ENCODE measurements around the gene RASSF9. TPM values are rescaled to one million over a fixed set of nuclear protein-coding genes. Genes with fewer than 3 reads are reported as not detected.

The RASSF9 gene
- total and polyA plus RNA-seq, 10 of the 15 experiments (the other 5 are each of a cell fraction or from before 2014, with no cell fraction given), result under 0.01 to 0.10 TPM; not detected in 8

DNA sequence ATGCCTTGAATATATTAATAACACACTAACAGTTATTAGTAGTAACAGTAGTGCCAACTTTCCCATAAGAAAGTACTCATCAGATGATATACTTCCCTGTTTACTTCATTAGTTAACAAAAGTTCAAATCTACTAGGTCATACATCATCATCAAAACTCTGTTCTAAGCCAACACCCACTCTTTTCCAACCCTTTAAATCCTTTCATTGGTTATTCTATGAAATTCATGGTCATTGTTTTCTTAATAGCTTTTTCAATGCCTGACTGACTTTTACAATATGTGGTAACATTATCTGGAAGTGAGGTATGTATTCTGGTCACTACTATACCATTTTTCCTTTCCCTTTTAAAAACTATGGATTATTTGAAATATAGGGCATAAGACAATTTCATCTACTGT is 47.6 kb upstream of the RASSF9 start:
- SMC1A ChIA-PET (ENCODE audit: uncharacterized antibody, unreplicated experiment), result no interaction called here

DNA sequence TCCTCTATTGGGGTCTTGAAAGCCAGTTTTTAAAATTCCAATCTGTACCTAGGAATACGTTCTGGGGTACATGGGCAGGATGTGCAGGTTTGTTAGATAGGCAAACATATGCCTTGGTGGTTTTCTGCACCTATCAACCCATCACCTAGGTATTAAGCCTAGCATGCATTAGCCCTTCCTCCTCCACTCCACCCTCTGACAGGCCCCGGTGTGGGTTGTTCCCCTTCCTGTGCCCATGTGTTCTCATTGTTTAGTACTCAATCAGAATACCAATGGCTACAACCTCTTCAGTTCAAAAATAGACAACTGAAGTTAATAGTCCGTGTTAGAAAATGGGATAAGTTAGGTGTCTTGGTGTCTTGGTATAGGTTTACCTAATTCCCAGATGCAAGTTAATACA is 41.2 kb upstream of the RASSF9 start:
- no peak overlapping the region for H2AFZ ChIP-seq (ENCODE audit: control insufficient read depth, low read depth, low read length)
- no peak overlapping the region for H3K27ac ChIP-seq (ENCODE audit: control insufficient read depth, insufficient read depth)
- no peaks in the 10 kb centered on the region for H3K9me3 ChIP-seq (replicated peaks; ENCODE audit: control insufficient read depth, insufficient read depth, low read length)
- H3K27me3 ChIP-seq (replicated peaks in 1 of 2; ENCODE audit: control insufficient read depth in 2 of 2, insufficient read depth in 2 of 2, low read length in 1 of 2), result no peaks in the 10 kb centered on the region
- intact Hi-C loops (cut with micrococcal nuclease; ENCODE audit: unreplicated experiment), result no loop called here
- no peak overlapping the region for H3K9ac ChIP-seq (ENCODE audit: control insufficient read depth, insufficient read depth, low read length)
- in situ Hi-C loops (cut with MboI), result no loop called here
- H3K4me2 ChIP-seq (ENCODE audit: control insufficient read depth, insufficient read depth), result no peak overlapping the region
- no peaks in the 10 kb centered on the region for H3K4me1 ChIP-seq (ENCODE audit: control insufficient read depth, insufficient read depth, low read length)
- ChIA-PET SMC1A (ENCODE audit: uncharacterized antibody, unreplicated experiment) (interaction anchor here (2.0 kb wide), 1 partner anchor 10 kb away, joined by 5 read pairs; no protein-coding TSS in a partner anchor), RAD21 (ENCODE audit: unreplicated experiment) (no interaction called here), CTCF (interaction anchor here (1.4 to 2.0 kb wide), 2 partner anchors 10 kb away, joined by 6 to 9 read pairs; no protein-coding TSS in a partner anchor), POLR2A (no interaction called here)
- H3K36me3 ChIP-seq (ENCODE audit: control insufficient read depth in 2 of 2, insufficient read depth in 2 of 2, low read length in 1 of 2), result no peaks in the 10 kb centered on the region
- no peak for DNase-seq (ENCODE audit: low read depth, low spot score)
- FAIRE-seq, result no peak
- no peaks in the 10 kb centered on the region for H4K20me1 ChIP-seq (ENCODE audit: control insufficient read depth, insufficient read depth)
- H3K4me3 ChIP-seq, result no peak overlapping the region
- no peak for ATAC-seq
- WGBS (ENCODE audit: insufficient coverage, insufficient replicate concordance, low lambda C conversion rate, missing lambda C conversion rate), result 0% methylated on average over 2 of the region's 3 CpGs
- BruUV-seq (replicated peaks), result no TSS peak
- TF ChIP-seq ZNF274 (IDR thresholded peaks at IDR 0.05; ENCODE audit: insufficient read depth, insufficient read length), result no peak
- TF ChIP-seq, protein P1, sequence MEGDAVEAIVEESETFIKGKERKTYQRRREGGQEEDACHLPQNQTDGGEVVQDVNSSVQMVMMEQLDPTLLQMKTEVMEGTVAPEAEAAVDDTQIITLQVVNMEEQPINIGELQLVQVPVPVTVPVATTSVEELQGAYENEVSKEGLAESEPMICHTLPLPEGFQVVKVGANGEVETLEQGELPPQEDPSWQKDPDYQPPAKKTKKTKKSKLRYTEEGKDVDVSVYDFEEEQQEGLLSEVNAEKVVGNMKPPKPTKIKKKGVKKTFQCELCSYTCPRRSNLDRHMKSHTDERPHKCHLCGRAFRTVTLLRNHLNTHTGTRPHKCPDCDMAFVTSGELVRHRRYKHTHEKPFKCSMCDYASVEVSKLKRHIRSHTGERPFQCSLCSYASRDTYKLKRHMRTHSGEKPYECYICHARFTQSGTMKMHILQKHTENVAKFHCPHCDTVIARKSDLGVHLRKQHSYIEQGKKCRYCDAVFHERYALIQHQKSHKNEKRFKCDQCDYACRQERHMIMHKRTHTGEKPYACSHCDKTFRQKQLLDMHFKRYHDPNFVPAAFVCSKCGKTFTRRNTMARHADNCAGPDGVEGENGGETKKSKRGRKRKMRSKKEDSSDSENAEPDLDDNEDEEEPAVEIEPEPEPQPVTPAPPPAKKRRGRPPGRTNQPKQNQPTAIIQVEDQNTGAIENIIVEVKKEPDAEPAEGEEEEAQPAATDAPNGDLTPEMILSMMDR (IDR thresholded peaks at IDR 0.05 in 2 of 3, conservative IDR thresholded peaks at IDR 0.05 in 1 of 3; ENCODE audit: control insufficient read depth in 2 of 3, extremely low read depth in 1 of 3, insufficient read depth in 1 of 3, low read depth in 3 of 3, low read length in 3 of 3), result no peak
- no peak for TF ChIP-seq NFIC (IDR thresholded peaks at IDR 0.05; ENCODE audit: low read depth, low read length)
- TF ChIP-seq, protein P2, sequence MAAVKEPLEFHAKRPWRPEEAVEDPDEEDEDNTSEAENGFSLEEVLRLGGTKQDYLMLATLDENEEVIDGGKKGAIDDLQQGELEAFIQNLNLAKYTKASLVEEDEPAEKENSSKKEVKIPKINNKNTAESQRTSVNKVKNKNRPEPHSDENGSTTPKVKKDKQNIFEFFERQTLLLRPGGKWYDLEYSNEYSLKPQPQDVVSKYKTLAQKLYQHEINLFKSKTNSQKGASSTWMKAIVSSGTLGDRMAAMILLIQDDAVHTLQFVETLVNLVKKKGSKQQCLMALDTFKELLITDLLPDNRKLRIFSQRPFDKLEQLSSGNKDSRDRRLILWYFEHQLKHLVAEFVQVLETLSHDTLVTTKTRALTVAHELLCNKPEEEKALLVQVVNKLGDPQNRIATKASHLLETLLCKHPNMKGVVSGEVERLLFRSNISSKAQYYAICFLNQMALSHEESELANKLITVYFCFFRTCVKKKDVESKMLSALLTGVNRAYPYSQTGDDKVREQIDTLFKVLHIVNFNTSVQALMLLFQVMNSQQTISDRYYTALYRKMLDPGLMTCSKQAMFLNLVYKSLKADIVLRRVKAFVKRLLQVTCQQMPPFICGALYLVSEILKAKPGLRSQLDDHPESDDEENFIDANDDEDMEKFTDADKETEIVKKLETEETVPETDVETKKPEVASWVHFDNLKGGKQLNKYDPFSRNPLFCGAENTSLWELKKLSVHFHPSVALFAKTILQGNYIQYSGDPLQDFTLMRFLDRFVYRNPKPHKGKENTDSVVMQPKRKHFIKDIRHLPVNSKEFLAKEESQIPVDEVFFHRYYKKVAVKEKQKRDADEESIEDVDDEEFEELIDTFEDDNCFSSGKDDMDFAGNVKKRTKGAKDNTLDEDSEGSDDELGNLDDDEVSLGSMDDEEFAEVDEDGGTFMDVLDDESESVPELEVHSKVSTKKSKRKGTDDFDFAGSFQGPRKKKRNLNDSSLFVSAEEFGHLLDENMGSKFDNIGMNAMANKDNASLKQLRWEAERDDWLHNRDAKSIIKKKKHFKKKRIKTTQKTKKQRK (IDR thresholded peaks at IDR 0.05; ENCODE audit: low read depth, low read length), result no peak
- TF ChIP-seq ZNF207 (IDR thresholded peaks at IDR 0.05; ENCODE audit: borderline replicate concordance), result no peak
- TF ChIP-seq CREM (IDR thresholded peaks at IDR 0.05; ENCODE audit: low read depth), result no peak
- H3K79me2 ChIP-seq (ENCODE audit: control insufficient read depth, insufficient read depth, low read length), result no peaks in the 10 kb centered on the region

More for the DNA sequence above, 47.6 kb upstream of the RASSF9 start:
- no peak overlapping the region for H3K4me2 ChIP-seq (ENCODE audit: control insufficient read depth, insufficient read depth)
- ATAC-seq (no peak), DNase-seq (ENCODE audit: low read depth, low spot score) (no peak), FAIRE-seq (no peak)
- no peaks in the 10 kb centered on the region for H4K20me1 ChIP-seq (ENCODE audit: control insufficient read depth, insufficient read depth)
- no peaks in the 10 kb centered on the region for H3K79me2 ChIP-seq (ENCODE audit: control insufficient read depth, insufficient read depth, low read length)
- RAD21 ChIA-PET (ENCODE audit: unreplicated experiment), result interaction anchor here (1.3 kb wide), 1 partner anchor 458 kb away, joined by 5 read pairs; no protein-coding TSS in a partner anchor
- H3K27me3 ChIP-seq (replicated peaks in 1 of 2; ENCODE audit: control insufficient read depth in 2 of 2, insufficient read depth in 2 of 2, low read length in 1 of 2), result no peaks in the 10 kb centered on the region
- no peak overlapping the region for H3K27ac ChIP-seq (ENCODE audit: control insufficient read depth, insufficient read depth)
- no peak overlapping the region for H3K9ac ChIP-seq (ENCODE audit: control insufficient read depth, insufficient read depth, low read length)
- no peak overlapping the region for H3K4me3 ChIP-seq
- H3K9me3 ChIP-seq (replicated peaks; ENCODE audit: control insufficient read depth, insufficient read depth, low read length), result no peaks in the 10 kb centered on the region
- no peaks in the 10 kb centered on the region for H3K4me1 ChIP-seq (ENCODE audit: control insufficient read depth, insufficient read depth, low read length)
- CTCF ChIA-PET, result interaction anchor here (1.5 to 3.3 kb wide), 2 partner anchors 17 to 415 kb away, joined by 3 to 15 read pairs; no protein-coding TSS in a partner anchor
- no peaks in the 10 kb centered on the region for H3K36me3 ChIP-seq (ENCODE audit: control insufficient read depth in 2 of 2, insufficient read depth in 2 of 2, low read length in 1 of 2)
- TF ChIP-seq TAF1 (IDR thresholded peaks at IDR 0.05; ENCODE audit: borderline replicate concordance, low read depth, low read length) (no peak), BMI1 (IDR thresholded peaks at IDR 0.05; ENCODE audit: borderline replicate concordance) (no peak), NFYA (IDR thresholded peaks at IDR 0.05; ENCODE audit: borderline replicate concordance, low read depth, low read length) (no peak), MTA3 (IDR thresholded peaks at IDR 0.05; ENCODE audit: borderline replicate concordance, low read length) (no peak)
- TF ChIP-seq, protein P3, sequence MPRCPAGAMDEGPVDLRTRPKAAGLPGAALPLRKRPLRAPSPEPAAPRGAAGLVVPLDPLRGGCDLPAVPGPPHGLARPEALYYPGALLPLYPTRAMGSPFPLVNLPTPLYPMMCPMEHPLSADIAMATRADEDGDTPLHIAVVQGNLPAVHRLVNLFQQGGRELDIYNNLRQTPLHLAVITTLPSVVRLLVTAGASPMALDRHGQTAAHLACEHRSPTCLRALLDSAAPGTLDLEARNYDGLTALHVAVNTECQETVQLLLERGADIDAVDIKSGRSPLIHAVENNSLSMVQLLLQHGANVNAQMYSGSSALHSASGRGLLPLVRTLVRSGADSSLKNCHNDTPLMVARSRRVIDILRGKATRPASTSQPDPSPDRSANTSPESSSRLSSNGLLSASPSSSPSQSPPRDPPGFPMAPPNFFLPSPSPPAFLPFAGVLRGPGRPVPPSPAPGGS (IDR thresholded peaks at IDR 0.05; ENCODE audit: borderline replicate concordance, insufficient read depth, low read depth, low read length, poor library complexity, severe bottlenecking), result no peak
- intact Hi-C loops (cut with micrococcal nuclease; ENCODE audit: unreplicated experiment), result no loop called here
- in situ Hi-C loops (cut with MboI), result no loop called here
- H2AFZ ChIP-seq (ENCODE audit: control insufficient read depth, low read depth, low read length), result no peak overlapping the region
- POLR2A ChIA-PET, result no interaction called here
- BruUV-seq (replicated peaks), result no TSS peak
